NCI-H69 (cell line): ENCODE measurements around the gene GUCA1A.
"Not testable (repeated sequence)": the region's sequence is repeated elsewhere in the genome, so short reads cannot be mapped to it uniquely, and the experiment has no call there.

ENCODE experiments used
- DNase-seq: peaks from one replicate; lab custom pipeline; 2025; lab: John Stamatoyannopoulos, UW

The GUCA1A gene

GRCh38 chr6:42177514-42178364, 4.6 kb downstream of the GUCA1A start:
- DNase-seq = no peak

DNA sequence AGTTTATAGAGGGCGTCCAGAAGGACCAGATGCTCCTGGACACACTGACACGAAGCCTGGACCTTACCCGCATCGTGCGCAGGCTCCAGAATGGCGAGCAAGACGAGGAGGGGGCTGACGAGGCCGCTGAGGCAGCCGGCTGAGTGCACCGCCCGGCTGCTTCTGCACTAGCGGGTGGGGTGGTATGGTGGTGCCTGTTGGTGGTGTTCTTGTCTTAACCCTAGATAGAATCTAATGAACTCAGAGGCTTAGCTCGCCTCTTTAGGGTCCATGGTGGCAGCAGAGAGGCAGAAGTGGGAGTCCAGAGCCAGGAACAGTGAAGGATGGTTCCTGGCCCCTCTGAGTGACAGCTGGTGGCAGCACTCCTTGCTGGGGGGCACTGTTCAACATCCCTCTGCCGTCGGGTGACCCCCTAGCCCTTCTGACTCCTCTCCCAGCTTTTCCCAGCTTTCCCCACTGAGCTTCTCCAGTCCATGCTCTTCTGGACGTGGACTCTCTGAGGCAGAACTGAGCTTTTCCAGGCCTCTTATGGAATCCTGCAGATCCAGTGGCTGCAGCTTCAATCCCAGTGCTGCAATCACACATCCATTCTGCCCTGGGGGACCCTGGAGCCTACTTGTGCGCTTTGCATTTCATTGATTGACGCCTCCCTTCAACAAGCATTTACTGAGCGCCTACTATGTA, 6.2 kb downstream of the GUCA1A start:
- no peak for DNase-seq

GRCh38 chr6:42179945-42180313, 6.8 kb downstream of the GUCA1A start:
- no peak for DNase-seq

DNA sequence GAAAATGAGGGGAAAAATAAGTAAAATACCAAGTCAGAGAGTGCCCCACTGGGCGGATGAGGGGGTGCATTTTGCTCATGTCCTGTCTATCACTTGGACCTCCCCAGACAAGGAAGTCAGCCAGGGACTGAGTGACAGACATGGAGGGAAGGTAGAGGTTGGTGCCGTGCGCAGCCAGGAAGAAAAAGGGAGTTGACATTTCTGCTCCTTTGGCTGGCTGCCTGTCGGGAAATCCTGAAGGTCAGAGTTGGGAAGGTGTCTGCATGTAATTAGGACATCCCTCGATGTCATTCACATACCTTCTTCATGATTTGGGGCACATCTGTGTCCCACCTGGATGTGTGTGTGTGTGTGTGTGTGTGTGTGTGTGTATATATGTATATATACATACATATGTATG, 8.9 kb downstream of the GUCA1A start:
- no peak for DNase-seq

DNA sequence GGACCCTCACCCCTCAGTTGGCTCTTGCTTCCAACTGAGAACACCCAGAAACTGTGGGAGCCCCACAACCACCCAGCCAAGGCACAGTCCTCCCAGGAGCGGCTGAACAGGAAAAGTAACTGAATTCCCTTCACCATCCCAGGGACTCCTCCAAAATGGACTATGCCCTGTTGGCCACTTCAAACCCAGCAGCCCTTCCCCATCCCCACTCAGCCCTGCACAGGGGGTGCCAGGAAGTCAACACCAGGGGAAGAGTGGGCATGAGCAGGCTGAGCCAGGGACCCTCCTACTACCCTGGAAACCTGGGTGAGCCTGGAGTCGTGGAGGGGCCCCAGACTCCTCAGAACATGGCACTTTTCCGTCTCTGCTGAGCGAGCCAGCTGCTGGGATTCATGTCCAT, 11.3 kb downstream of the GUCA1A start:
- DNase-seq = no peak

GRCh38 chr6:42185597-42185996, 12.4 kb downstream of the GUCA1A start:
- DNase-seq = no peak

DNA sequence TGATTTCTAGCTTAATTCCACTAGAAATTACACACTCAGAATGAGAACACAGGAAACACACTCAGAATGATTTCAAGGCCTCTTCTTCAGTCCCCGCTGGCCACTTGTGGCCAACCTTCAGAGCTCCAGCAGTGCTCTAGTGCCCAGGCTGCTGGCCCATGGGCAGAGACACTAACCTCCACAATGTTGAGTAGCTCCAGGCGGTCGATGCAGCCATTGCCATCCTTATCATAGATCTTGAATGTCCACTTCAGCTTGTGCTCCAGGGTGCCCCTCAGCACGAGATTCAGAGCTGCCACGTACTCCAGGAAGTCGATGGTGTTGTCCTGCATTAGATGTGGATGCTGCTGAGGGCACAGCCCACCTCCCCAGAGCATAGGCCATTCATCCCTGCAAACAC, 15.2 kb downstream of the GUCA1A start:
- DNase-seq = no peak

DNA sequence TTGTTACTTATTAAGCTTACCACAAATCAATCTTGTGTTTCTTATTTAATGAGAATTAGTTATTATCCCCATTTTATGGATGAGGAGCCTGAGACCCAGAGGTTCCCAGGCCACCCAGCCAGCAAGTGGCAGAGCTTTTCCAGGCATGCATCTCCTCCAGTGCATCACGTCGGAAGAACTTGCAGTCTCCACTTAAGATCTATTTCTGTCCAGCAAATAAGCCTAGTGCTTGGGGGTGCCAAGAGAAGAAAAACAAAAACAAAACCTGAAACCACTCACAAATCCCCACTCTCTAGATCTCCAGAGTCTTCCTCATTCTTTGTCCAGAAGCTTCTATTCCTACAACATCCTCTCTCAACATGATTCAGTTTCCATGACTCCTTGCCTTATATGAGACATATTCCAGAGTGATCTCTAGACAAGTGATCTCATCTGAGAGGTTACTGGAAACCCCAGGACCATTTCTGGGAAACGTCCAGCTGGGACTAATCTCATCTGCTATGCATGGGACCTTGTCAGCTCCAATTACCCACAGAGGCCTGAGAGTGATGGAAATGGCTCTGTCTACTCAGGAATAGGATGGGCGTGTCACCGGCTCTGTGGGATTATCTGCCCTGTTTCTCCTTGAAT, 17.5 kb downstream of the GUCA1A start:
- DNase-seq = no peak

GRCh38 chr6:42192385-42192784, 19.2 kb downstream of the GUCA1A start:
- not testable (repeated sequence) for DNase-seq

- no peak for DNase-seq
Observed at GRCh38 chr6:42193491-42193894, 20.3 kb downstream of the GUCA1A start.

GRCh38 chr6:42194056-42194455, 20.9 kb downstream of the GUCA1A start:
- DNase-seq = no peak

DNA sequence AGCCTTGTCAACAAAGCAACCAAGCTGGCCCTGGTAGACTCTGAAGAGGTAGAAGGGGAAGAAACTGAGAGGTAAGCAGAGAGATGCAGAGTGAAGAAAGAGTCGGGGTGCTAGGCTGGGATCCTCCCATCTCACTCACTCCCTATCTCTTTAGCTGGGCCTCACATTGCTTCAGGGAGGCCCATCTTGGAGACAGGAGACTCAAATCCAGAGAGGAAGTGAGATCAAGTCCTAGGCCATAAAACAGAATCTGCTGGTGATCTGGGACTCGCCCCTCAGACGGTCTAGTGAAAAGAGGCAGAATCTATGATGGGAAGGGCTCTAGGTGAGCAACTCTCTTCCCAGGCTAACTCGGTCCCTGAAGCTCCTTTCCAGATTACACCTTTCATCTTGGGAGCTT, 22.3 kb downstream of the GUCA1A start:
- no peak for DNase-seq

GRCh38 chr6:42197555-42198362, 24.6 kb downstream of the GUCA1A start:
- peak; percentile 57 for DNase-seq

DNA sequence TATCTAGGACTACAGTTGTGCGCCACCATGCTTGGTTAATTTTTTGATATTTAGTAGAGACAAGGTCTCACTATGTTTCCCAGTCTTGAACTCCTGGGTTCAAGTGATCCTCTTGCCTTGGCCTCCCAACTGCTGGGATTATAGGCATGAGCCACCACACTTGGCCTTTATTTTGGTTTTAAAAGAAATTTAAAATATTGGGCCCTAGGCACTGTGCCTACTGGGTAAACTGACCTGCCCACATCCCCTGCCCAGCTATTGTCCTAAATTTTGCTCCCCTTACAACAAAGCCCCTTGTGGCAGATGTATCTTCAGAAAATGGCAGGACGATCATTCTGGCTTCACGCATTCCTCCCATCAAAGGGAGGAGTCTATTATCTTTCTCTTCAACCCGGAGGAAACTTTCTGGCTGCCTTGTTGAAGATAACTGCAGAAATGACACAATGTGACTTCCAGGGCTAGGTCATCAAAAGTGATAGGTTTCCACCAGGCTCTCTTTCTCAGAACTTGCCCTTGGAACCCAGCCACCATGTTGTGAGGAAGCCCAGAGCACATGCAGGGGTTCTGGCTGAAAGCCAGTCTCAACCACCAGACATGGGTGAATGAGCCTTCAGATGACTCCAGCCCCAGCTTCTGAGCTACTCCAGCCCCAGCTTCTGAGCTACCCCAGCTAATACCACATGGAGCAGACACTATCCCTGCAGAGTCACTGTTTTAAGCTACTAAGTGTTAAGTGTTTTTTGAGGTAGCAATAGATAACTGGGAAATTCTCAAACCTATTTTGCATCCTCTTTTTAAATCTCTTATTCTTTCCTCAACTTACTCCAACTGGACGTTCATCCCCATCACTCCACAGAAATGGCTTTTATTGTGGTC, 26.2 kb downstream of the GUCA1A start:
- DNase-seq = peak; percentile 69

DNA sequence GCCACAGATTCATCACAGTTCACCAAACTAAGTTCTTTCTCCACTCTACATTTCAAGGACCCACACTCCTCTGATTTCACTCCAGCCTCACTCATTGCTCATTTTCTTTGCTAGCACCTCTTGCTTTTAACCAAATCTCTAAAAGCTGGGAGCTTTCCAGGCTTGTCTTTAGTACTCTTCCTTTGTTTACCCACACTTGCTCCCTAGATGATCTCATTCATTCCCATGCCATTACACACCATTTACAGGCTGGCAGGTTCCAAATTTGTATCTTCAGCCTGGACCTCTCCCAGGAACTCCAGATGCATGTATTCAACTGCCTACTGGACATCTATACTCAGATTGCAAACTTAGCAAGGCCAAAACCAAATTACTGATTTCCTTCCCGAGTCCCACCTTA, 26.9 kb downstream of the GUCA1A start:
- peak; percentile 32 for DNase-seq

DNA sequence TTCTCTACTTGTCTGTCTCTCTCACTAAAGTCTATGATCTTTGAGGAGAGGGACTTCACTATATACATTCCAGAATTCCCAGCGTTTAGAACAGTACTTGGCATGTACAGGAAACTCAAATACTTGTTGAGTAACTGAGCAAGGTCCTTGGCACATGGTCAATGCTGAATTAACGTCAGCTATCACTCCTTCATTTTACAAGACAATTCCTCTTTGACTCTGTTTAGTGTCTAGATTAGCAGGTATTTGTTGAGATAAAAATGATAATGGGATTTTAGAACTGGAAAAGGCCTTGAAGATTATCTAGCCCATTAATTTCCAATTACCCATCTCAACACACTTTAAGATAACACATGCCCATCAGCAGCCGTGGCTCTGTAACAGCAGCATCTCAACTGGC, 28.2 kb downstream of the GUCA1A start:
- no peak for DNase-seq

DNA sequence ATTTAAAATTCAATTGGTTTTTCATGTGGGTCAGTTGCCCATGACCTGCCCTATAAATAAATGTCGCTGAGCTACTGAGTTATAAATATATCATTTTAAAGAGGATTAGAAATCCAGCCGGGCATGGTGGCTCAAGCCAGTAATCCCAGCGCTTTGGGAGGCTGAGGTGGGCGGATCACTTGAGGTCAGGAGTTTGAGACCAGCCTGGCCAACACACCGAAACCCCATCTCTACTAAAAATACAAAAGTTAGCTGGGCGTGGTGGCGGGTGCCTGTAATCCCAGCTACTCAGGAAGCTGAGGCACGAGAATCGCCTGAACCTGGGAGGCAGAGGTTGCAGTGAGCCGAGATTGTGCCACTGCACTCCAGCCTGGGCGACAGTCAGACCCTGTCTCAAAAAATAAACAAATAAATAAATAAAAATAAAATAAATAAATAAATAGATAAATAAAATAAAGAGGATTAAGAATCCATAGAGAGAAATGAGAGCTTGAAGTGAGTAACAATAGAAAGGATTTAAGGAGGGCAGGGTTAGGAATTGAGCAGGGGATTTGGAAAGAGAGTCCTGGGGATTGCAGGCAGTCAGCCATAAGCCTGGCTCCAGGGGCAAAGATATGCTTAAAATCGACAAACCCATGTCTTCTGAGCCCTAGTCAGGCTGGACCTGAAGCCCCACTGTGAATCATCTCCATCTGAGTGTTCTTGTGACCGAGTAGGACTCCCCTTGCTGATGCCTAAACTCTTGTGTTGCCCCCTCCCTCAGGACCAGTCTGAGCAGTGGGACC, 29.2 kb downstream of the GUCA1A start:
- not testable (repeated sequence) for DNase-seq

GRCh38 chr6:42203183-42203582, 30.0 kb downstream of the GUCA1A start:
- no peak for DNase-seq

DNA sequence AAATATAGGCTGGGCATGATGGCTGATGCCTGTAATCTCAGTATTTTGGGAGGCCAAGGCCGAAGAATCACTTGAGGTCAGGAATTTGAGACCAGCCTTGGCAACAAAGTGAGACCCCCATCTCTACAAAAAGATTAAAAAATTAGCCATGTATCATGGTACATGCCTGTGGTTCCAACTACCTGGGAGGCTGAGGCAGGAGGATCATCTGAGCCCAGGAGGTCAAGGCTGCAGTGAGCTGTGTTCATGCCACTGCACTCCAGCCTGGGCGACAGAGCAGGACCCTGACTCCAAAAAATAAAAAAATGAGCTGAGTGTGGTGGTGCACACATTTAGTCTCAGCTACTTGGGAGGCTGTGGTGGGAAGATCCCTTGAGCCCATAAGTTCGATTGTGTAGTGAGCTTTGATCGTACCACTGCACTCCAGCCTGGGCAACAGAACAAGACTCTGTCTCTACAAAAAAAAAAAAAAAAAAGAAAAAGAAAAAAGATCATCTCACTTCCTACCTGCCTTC, 31.7 kb downstream of the GUCA1A start:
- no peak for DNase-seq

- peak; percentile 56 for DNase-seq
Observed at GRCh38 chr6:42207559-42207958, 34.4 kb downstream of the GUCA1A start.
